ENCODE results near the gene FADS1.

FADS1 gene

GRCh38 chr11:61795459-61795858 is 21.3 kb downstream of the FADS1 start:
- DNase-seq (ENCODE audit: low read depth): no peak

DNA sequence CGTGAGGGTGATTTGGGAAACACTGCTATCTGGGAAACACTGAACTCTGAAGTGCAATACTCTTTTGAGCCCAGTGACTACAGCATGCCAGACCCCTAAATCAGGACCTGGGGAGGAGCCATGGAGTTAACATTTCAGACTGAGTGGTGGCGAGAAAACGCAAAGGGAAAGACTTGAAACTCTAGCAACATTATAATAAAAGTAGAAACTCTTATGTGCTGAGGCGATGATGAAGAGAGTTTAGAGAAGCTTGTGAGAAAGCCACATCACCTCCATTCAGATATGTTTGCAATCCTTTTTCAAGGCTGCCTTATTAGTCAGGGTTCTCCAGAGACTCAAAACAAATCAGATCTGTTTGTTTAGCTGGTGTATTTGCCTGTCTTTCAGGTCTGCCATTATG is 22.2 kb downstream of the FADS1 start:
- no peak for DNase-seq (ENCODE audit: low read depth)

- DNase-seq (ENCODE audit: low read depth): no peak
Observed at GRCh38 chr11:61793829-61794204, 23.0 kb downstream of the FADS1 start.

DNA sequence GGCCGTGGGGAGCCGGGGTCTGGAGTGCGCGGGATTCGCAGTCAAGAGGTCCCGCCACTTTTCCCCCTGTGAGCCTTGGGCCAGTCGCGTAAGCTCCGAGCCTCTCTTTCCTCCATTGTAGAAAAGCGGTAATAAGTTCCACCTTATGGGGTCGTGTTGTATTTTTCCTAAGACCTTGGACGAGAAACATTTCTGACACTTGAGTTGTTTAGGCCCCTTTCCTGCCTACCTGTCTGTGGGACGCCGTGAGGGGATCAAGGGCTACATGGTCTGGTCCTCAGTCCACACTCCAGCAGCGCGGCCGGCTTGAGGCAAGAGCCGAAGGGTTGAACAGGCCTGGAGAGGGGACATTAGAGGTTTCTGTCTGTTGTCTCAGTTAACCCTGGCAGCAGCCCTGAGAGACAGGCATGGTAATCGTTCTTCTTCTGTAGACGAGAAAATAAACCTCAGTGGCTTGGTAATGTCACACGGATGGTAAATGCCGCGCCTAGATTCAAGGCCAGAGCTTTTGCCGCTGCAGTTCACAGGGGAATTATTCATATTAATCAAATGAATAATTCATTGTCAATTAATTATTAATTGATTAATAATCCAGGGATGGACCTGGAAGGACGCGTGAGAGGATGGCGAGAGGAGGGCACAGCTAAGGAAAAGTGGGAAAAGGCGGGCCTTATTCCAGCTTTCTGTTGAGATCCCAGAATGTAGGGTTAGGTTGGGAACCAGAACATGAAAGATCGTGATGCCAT is 23.5 kb downstream of the FADS1 start:
- no peak for DNase-seq (ENCODE audit: low read depth)

GRCh38 chr11:61792310-61793082 is 24.3 kb downstream of the FADS1 start, which contains the start of the genes FEN1 and TMEM258:
Gene FEN1, plus strand, starts transcription at chr11:61792911. Its CDS starts 2,451 bp downstream, at chr11:61795362.
Gene TMEM258, minus strand, starts transcription at chr11:61792599. Its CDS starts 41 bp downstream, at chr11:61792558.
- peak; percentile 88 for DNase-seq (ENCODE audit: low read depth)

- DNase-seq (ENCODE audit: low read depth): peak; percentile 64
Observed at GRCh38 chr11:61791737-61792309, 25.0 kb downstream of the FADS1 start.

- DNase-seq (ENCODE audit: low read depth): no peak
Observed at GRCh38 chr11:61787928-61788491, 28.8 kb downstream of the FADS1 start.

DNA sequence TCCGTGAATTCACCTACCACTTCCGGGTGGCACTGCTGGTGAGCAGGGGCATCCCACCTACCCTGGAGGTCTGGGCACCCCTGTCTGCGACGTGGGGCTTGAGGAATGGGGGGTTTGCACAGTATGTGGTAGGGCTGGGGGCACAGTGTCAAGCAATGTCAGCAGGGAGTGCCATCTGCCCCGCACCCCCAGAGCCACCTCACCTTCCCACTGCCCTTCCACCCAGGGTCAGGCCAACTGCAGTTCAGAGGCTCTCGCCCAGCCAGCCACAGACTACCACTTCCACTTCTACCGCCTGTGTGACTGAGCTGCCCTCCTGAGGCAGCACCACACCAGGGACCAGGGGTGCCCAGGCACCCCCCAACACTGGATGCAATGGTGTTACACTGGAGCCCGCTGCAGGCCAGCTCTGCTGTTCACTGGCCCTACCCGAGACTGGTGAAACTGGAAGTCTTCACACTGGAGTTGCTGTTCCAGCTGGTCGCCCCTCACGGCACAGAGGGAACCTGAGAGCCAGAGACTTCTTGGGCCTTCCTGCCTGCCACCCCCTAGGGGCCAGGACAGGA is 30.9 kb downstream of the FADS1 start:
- DNase-seq (ENCODE audit: low read depth): no peak

DNA sequence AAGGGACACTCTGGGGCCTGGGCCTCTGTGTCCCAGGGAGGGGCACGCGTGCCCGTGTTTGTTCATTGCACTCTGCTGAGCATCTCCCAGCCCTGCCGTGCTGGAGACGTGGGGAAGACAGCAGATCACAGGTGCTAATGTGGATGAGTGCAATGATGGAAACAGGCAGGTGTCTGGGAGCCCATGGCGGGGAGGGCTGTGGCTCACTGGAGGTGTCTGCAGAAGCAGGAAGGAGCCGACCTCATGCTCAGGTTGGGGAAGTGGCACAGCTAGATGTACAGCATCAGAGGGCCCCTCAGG is 32.3 kb downstream of the FADS1 start:
- no peak for DNase-seq (ENCODE audit: low read depth)

GRCh38 chr11:61783717-61784505 is 32.9 kb downstream of the FADS1 start:
- no peak for DNase-seq (ENCODE audit: low read depth)

GRCh38 chr11:61782841-61783240 is 34.0 kb downstream of the FADS1 start:
- no peak for DNase-seq (ENCODE audit: low read depth)

GRCh38 chr11:61782299-61782698 is 34.5 kb downstream of the FADS1 start:
- no peak for DNase-seq (ENCODE audit: low read depth)

DNA sequence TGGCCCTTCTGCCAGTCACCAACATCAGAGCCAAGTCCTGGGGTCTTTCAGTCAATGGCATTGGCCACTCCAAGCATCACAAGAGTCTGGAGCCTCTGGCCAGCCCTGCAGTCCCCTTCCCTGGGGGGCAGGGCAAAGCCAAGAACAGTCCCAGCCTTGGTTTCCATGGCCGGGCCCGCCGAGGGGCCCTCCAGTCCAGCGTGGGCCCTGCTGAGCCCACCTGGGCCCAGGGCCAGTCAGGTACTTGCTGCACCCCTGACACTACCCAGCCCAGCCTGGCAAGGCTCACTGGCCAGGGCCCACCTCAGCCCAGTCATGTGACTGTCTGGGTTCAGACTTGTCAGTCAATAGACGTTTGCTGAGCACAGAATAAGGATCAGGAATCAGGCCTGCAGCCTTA is 35.2 kb downstream of the FADS1 start:
- no peak for DNase-seq (ENCODE audit: low read depth)

DNA sequence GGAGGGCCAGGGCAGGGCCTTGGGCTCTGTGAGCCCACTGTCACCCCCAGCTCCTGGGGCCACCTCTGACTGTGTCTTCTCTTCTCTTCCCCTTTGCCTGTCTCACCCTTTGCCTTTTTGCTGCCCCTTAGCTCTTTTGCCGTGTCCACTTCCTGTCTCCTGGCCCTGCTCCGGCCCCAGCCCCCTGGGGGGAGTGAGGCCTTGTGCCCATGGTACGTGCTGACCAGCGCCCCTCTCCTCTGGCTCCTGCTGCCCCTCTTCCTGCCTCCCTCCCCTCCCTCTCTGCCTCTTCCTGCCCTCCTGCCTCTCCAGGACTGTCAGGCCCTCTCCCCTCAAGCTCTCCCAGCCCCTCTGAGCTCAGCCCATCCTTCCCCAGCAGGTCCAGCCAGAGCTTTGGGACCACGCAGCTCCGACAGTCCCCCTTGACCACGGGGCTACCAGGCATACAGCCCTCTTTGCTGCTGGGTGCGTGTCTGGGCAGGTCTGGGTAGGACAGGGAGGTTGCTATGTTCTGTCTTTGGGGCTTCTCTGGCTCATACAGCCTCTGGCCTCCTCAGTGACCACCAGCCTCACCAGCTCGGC is 36.1 kb downstream of the FADS1 start:
- no peak for DNase-seq (ENCODE audit: low read depth)

DNA sequence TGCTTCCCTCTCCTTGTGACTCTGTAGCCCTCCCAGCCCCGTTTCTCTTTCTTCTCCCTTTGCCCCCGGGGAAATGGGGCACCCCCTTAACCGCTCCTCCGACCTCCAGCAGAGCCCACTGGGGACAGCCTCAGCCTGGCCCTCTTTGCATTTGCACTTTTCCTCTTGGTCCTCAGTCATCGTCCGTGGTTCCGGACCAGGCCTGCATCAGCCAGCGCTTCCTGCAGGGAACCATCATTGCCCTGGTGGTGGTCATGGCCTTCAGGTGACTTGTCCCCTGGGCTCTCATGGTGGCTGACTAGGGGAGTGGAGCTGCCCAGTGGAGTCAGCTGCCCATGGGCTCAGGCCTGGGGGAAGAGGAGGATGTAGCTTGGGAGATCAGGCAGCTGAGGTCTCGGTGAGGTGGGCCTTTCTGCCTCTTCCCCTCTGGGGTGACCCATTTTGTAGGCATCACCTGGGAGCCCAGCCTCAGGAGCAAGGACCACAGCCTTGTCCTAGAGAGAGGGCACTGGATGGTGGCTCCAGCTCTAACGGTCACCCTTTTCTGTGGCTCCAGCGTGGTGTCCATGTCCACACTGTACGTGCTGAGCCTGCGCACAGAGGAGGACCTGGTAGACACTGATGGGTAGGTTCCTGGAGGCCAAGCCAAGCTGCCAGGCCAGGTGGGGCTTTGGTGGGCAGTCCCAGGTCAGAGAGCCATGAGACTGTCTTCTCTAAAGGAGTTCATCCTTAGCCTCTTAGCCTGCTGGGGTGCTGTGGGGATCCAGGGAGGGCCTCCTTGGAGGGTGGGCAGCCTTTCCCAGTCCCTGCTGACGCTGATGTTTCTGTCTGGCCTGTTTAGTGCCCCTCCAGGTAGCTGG is 36.9 kb downstream of the FADS1 start:
- DNase-seq (ENCODE audit: low read depth): no peak

- no peak for DNase-seq (ENCODE audit: low read depth)
Observed at GRCh38 chr11:61778920-61779650, 37.7 kb downstream of the FADS1 start.

GRCh38 chr11:61778357-61778886 is 38.4 kb downstream of the FADS1 start:
- DNase-seq (ENCODE audit: low read depth): no peak

GRCh38 chr11:61777234-61778090 is 39.3 kb downstream of the FADS1 start:
- no peak for DNase-seq (ENCODE audit: low read depth)

Measured in HS-27A (cell line).